Neural progenitor cell (in vitro differentiated cells): ENCODE results near the gene NRG3. TPM values are rescaled to one million over a fixed set of nuclear protein-coding genes. Genes with fewer than 3 reads are reported as not detected.
A peak's percentile ranks its signal among the peaks of the same experiment; 100 is the strongest.

Experiments used
- DNase-seq: peaks from one replicate; pipeline ENCODE4 v3.0.0-alpha.2; 2016; ENCODE audit warnings: low spot score
- H2AFZ ChIP-seq: fragments of 200-600 bp; sonication (generic); replicated peaks from 2 replicates; pipeline ENCODE4 v1.6.1; 2016; ENCODE audit warnings: antibody characterized with exemption
- H3F3A ChIP-seq: fragments of 200-600 bp; sonication (generic); 2 replicates; pipeline ENCODE4 v1.6.1; 2016; ENCODE audit warnings: antibody characterized with exemption, low read depth
- H3K27ac ChIP-seq: fragments of 200-600 bp; sonication (generic); 2 replicates; pipeline ENCODE4 v1.5.1; 2016; ENCODE audit warnings: mild to moderate bottlenecking
- H3K27me3 ChIP-seq: fragments of 200-600 bp; sonication (generic); 2 replicates; pipeline ENCODE4 v1.6.1; 2016; ENCODE audit warnings: mild to moderate bottlenecking, moderate library complexity
- H3K36me3 ChIP-seq: fragments of 200-600 bp; sonication (generic); 2 replicates; pipeline ENCODE4 v1.5.1; 2016
- H3K4me1 ChIP-seq: fragments of 200-600 bp; sonication (generic); 2 replicates; pipeline ENCODE4 v1.6.1; 2016; ENCODE audit warnings: mixed run types
- H3K4me2 ChIP-seq: fragments of 200-600 bp; sonication (generic); 2 replicates; pipeline ENCODE4 v1.6.1; 2016
- H3K4me3 ChIP-seq: fragments of 200-600 bp; sonication (generic); 2 replicates; pipeline ENCODE4 v1.5.1; 2016
- H3K79me2 ChIP-seq: fragments of 200-600 bp; sonication (generic); 2 replicates; pipeline ENCODE4 v1.6.1; 2016; ENCODE audit warnings: low read depth
- H3K9ac ChIP-seq: fragments of 200-600 bp; sonication (generic); 2 replicates; pipeline ENCODE4 v1.6.1; 2016
- H3K9me3 ChIP-seq: fragments of 200-600 bp; sonication (generic); 2 replicates; pipeline ENCODE4 v1.5.1; 2016; ENCODE audit warnings: low read depth
- H4K20me1 ChIP-seq: fragments of 200-600 bp; sonication (generic); 2 replicates; pipeline ENCODE4 v1.6.1; 2016; ENCODE audit warnings: low read depth
- H3K27ac Mint-ChIP-seq: 3 replicates; pipeline ENCODE4 v1.8.0; 2021; ENCODE audit warnings: mixed read lengths
- H3K27me3 Mint-ChIP-seq: 2 replicates; pipeline ENCODE4 v1.8.0; 2022; ENCODE audit warnings: low read depth, mild to moderate bottlenecking, inconsistent platforms, moderate library complexity, mixed read lengths; ENCODE audit not compliant: insufficient read depth
- H3K36me3 Mint-ChIP-seq: 3 replicates; pipeline ENCODE4 v1.8.0; 2021; ENCODE audit warnings: mixed read lengths
- H3K4me1 Mint-ChIP-seq: 3 replicates; pipeline ENCODE4 v1.8.0; 2021; ENCODE audit warnings: mixed read lengths
- H3K4me3 Mint-ChIP-seq: 3 replicates; pipeline ENCODE4 v1.8.0; 2021; ENCODE audit warnings: mild to moderate bottlenecking, moderate library complexity, mixed read lengths
- H3K9me3 Mint-ChIP-seq: 3 replicates; pipeline ENCODE4 v1.8.0; 2020; ENCODE audit warnings: mixed read lengths
- EZH2 ChIP-seq: fragments of 200-600 bp; sonication (generic); IDR thresholded peaks from 2 replicates; pipeline ENCODE4 v1.6.1; 2017; ENCODE audit warnings: antibody characterized with exemption, mild to moderate bottlenecking, moderate library complexity
- EZH2phosphoT487 ChIP-seq: fragments of 200-600 bp; sonication (generic); IDR thresholded peaks from 2 replicates; pipeline ENCODE4 v1.6.1; 2017; ENCODE audit warnings: antibody characterized with exemption
- total RNA-seq: library from RNA; depleted of rRNA; stranded (reverse); fragments of >200 nt; gene quantifications from 2 replicates; pipeline ENCODE4 v1.2.3, GENCODE V29; 2015; ENCODE audit warnings: low replicate concordance
- TF ChIP-seq, protein P1 (sequence below): fragments of 200-600 bp; sonication (generic); IDR thresholded peaks from 2 replicates; pipeline ENCODE4 v1.5.1; 2017; ENCODE audit warnings: antibody characterized with exemption, mild to moderate bottlenecking

Gene NRG3
- total RNA-seq, 1 donor from 2014 or later = 1.9 TPM

- Mint-ChIP-seq H3K9me3 (peaks cover 2% of the 10 kb centered on the region), H3K4me1 (no peaks in the 10 kb centered on the region), H3K27me3 (no peaks in the 10 kb centered on the region), H3K4me3 (no peak overlapping the region), H3K27ac (no peak overlapping the region), H3K36me3 (no peaks in the 10 kb centered on the region)
- Histone ChIP-seq H3K79me2 (no peaks in the 10 kb centered on the region), H3K4me3 (no peak overlapping the region), H3K27me3 (no peaks in the 10 kb centered on the region), H3K4me2 (no peak overlapping the region), H3K9ac (no peak overlapping the region), H3K36me3 (no peaks in the 10 kb centered on the region), H3K27ac (no peak overlapping the region), H3F3A (no peaks in the 10 kb centered on the region), H3K4me1 (no peaks in the 10 kb centered on the region), H2AFZ (no peak overlapping the region), H4K20me1 (no peaks in the 10 kb centered on the region), H3K9me3 (no peaks in the 10 kb centered on the region)
- DNase-seq = no peak
- TF ChIP-seq EZH2phosphoT487 (no peak), EZH2 (no peak)
- TF ChIP-seq, protein P1, sequence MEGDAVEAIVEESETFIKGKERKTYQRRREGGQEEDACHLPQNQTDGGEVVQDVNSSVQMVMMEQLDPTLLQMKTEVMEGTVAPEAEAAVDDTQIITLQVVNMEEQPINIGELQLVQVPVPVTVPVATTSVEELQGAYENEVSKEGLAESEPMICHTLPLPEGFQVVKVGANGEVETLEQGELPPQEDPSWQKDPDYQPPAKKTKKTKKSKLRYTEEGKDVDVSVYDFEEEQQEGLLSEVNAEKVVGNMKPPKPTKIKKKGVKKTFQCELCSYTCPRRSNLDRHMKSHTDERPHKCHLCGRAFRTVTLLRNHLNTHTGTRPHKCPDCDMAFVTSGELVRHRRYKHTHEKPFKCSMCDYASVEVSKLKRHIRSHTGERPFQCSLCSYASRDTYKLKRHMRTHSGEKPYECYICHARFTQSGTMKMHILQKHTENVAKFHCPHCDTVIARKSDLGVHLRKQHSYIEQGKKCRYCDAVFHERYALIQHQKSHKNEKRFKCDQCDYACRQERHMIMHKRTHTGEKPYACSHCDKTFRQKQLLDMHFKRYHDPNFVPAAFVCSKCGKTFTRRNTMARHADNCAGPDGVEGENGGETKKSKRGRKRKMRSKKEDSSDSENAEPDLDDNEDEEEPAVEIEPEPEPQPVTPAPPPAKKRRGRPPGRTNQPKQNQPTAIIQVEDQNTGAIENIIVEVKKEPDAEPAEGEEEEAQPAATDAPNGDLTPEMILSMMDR = no peak
Observed at GRCh38 chr10:82925547-82925946, 1050.6 kb downstream of the NRG3 start.

GRCh38 chr10:82932451-82932850 is 1057.5 kb downstream of the NRG3 start:
- no peak for DNase-seq
- no peaks in the 10 kb centered on the region for H3K27me3 ChIP-seq
- H2AFZ ChIP-seq = no peak overlapping the region

DNA sequence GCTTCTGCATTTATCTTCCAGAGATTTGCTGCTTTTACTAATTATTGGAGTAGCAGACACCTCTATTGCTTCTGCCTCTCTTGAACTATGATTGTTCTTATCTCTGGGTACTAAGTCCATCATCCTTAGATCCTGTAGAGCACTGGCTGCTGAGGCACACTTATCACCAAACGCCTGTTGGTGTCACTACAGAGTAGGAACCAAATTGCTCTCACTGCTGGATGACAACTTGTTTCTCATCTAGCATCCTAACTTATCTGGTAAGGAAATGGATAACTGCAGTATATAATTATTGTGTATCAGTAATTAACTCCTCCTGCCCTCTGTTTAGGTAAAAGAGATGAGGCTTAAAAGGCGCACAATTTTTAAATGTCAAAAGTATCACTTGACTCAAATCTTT is 1059.4 kb downstream of the NRG3 start:
- Histone ChIP-seq H2AFZ (no peak overlapping the region), H4K20me1 (no peaks in the 10 kb centered on the region), H3K27ac (no peak overlapping the region), H3K4me2 (no peak overlapping the region), H3K4me1 (no peaks in the 10 kb centered on the region), H3K4me3 (no peak overlapping the region), H3K79me2 (no peaks in the 10 kb centered on the region), H3K36me3 (no peaks in the 10 kb centered on the region), H3F3A (no peaks in the 10 kb centered on the region), H3K27me3 (no peaks in the 10 kb centered on the region), H3K9ac (no peak overlapping the region), H3K9me3 (no peaks in the 10 kb centered on the region)
- no peaks in the 10 kb centered on the region for H3K4me1 Mint-ChIP-seq
- H3K27me3 Mint-ChIP-seq = no peaks in the 10 kb centered on the region
- H3K9me3 Mint-ChIP-seq = no peaks in the 10 kb centered on the region
- peak; percentile 48 for DNase-seq
- TF ChIP-seq EZH2 (no peak), EZH2phosphoT487 (no peak)
- TF ChIP-seq, protein P1 = peak; percentile 50
- no peaks in the 10 kb centered on the region for H3K36me3 Mint-ChIP-seq
- no peak overlapping the region for H3K27ac Mint-ChIP-seq
- no peak overlapping the region for H3K4me3 Mint-ChIP-seq

More at GRCh38 chr10:82932451-82932850, 1057.5 kb downstream of the NRG3 start:
- Histone ChIP-seq H3K79me2 (no peaks in the 10 kb centered on the region), H3K27ac (no peak overlapping the region), H3K4me3 (no peak overlapping the region), H3K36me3 (no peaks in the 10 kb centered on the region), H3K9ac (no peak overlapping the region), H4K20me1 (no peaks in the 10 kb centered on the region), H3K9me3 (no peaks in the 10 kb centered on the region), H3K4me1 (no peaks in the 10 kb centered on the region), H3F3A (no peaks in the 10 kb centered on the region), H3K4me2 (no peak overlapping the region)
- H3K9me3 Mint-ChIP-seq = no peaks in the 10 kb centered on the region
- TF ChIP-seq EZH2 (no peak), EZH2phosphoT487 (no peak)
- TF ChIP-seq, protein P1 = no peak
- no peak overlapping the region for H3K27ac Mint-ChIP-seq
- no peaks in the 10 kb centered on the region for H3K4me1 Mint-ChIP-seq
- H3K4me3 Mint-ChIP-seq = no peak overlapping the region
- H3K36me3 Mint-ChIP-seq = no peaks in the 10 kb centered on the region
- no peaks in the 10 kb centered on the region for H3K27me3 Mint-ChIP-seq
